ENCODE results near the gene CNTFR.

CNTFR gene

GRCh38 chr9:34507556-34507955 is 82.0 kb downstream of the CNTFR start:
- no peak for DNase-seq (ENCODE audit: low read depth in 2 of 2)

GRCh38 chr9:34506623-34507022 is 82.9 kb downstream of the CNTFR start:
- DNase-seq (ENCODE audit: low read depth in 2 of 2), result no peak

- DNase-seq (ENCODE audit: low read depth in 2 of 2), result no peak
Observed at GRCh38 chr9:34505370-34506120, 84.0 kb downstream of the CNTFR start.

GRCh38 chr9:34503406-34503805 is 86.1 kb downstream of the CNTFR start:
- no peak for DNase-seq (ENCODE audit: low read depth in 2 of 2)

GRCh38 chr9:34502891-34503290 is 86.6 kb downstream of the CNTFR start:
- no peak for DNase-seq (ENCODE audit: low read depth in 2 of 2)

GRCh38 chr9:34502471-34502870 is 87.1 kb downstream of the CNTFR start:
- no peak for DNase-seq (ENCODE audit: low read depth in 2 of 2)

GRCh38 chr9:34501889-34502425 is 87.6 kb downstream of the CNTFR start:
- DNase-seq (ENCODE audit: low read depth in 2 of 2), result no peak
